Trophoblast cell (in vitro differentiated cells and primary cell): ENCODE results near the gene ME3.
A peak's percentile ranks its signal among the peaks of the same experiment; 100 is the strongest.
"Not testable (repeated sequence)": the region's sequence is repeated elsewhere in the genome, so short reads cannot be mapped to it uniquely, and the experiment has no call there.

Source experiments
- DNase-seq, 2 donors: peaks; one replicate each; pipeline ENCODE4 v3.0.0-alpha.2; 2016
- H2AFZ ChIP-seq: 2 replicates; pipeline ENCODE4 v1.6.1; 2013; ENCODE audit warnings: low read length, moderate library complexity, mild to moderate bottlenecking; ENCODE audit not compliant: insufficient read depth, poor library complexity
- H2AK5ac ChIP-seq: 2 replicates; pipeline ENCODE4 v1.6.1; 2013; ENCODE audit warnings: mild to moderate bottlenecking, low read length
- H2BK120ac ChIP-seq: 2 replicates; pipeline ENCODE4 v1.6.1; 2013; ENCODE audit warnings: low read length, mild to moderate bottlenecking, moderate library complexity; ENCODE audit not compliant: insufficient read depth, poor library complexity
- H2BK12ac ChIP-seq: 2 replicates; pipeline ENCODE4 v1.6.1; 2013; ENCODE audit warnings: mild to moderate bottlenecking, low read length, moderate library complexity
- H2BK5ac ChIP-seq: 2 replicates; pipeline ENCODE4 v1.6.1; 2013; ENCODE audit warnings: low read length, low read depth, moderate library complexity, mild to moderate bottlenecking; ENCODE audit not compliant: poor library complexity
- H3K14ac ChIP-seq: 2 replicates; pipeline ENCODE4 v1.6.1; 2013; ENCODE audit warnings: mild to moderate bottlenecking, low read length
- H3K18ac ChIP-seq: 2 replicates; pipeline ENCODE4 v1.6.1; 2013; ENCODE audit warnings: mild to moderate bottlenecking, low read length
- H3K23ac ChIP-seq: 2 replicates; pipeline ENCODE4 v1.6.1; 2013; ENCODE audit warnings: low read length
- H3K27ac ChIP-seq: 2 replicates; pipeline ENCODE4 v1.5.1; 2013; ENCODE audit warnings: low read depth, mild to moderate bottlenecking, inconsistent platforms, low read length, moderate library complexity
- H3K27me3 ChIP-seq: 2 replicates; pipeline ENCODE4 v1.6.1; 2013; ENCODE audit warnings: inconsistent platforms, mild to moderate bottlenecking, low read length, moderate library complexity; ENCODE audit not compliant: insufficient read depth
- H3K36me3 ChIP-seq, 2 experiments: 1 replicate in 1 of 2; 2 replicates in 1 of 2; pipeline ENCODE4 v1.6.1; 2013; ENCODE audit warnings: low read length in 2 of 2, mild to moderate bottlenecking in 2 of 2, moderate library complexity in 1 of 2; ENCODE audit not compliant: insufficient read depth in 2 of 2, control insufficient read depth in 1 of 2
- H3K4ac ChIP-seq: 2 replicates; pipeline ENCODE4 v1.6.1; 2013; ENCODE audit warnings: low read depth, mild to moderate bottlenecking, low read length, moderate library complexity
- H3K4me1 ChIP-seq, 2 experiments: 1 replicate in 1 of 2; 2 replicates in 1 of 2; pipeline ENCODE4 v1.6.1; 2013; ENCODE audit warnings: low read length in 2 of 2, mild to moderate bottlenecking in 2 of 2, moderate library complexity in 1 of 2; ENCODE audit not compliant: insufficient read depth in 2 of 2, control insufficient read depth in 1 of 2
- H3K4me2 ChIP-seq: 2 replicates; pipeline ENCODE4 v1.6.1; 2013; ENCODE audit warnings: inconsistent platforms, mild to moderate bottlenecking, low read length, moderate library complexity
- H3K4me3 ChIP-seq: 2 replicates; pipeline ENCODE4 v1.5.1; 2013; ENCODE audit warnings: mild to moderate bottlenecking, low read depth, low read length, inconsistent platforms
- H3K79me1 ChIP-seq: one replicate; pipeline ENCODE4 v1.6.1; 2013; ENCODE audit warnings: low read length
- H3K79me2 ChIP-seq: 2 replicates; pipeline ENCODE4 v1.6.1; 2013; ENCODE audit warnings: low read length, mild to moderate bottlenecking; ENCODE audit not compliant: control insufficient read depth, insufficient read depth, poor library complexity
- H3K9ac ChIP-seq: 2 replicates; pipeline ENCODE4 v1.6.1; 2013; ENCODE audit warnings: mild to moderate bottlenecking, low read length
- H3K9me3 ChIP-seq: 2 replicates; pipeline ENCODE4 v1.6.1; 2013; ENCODE audit warnings: low read depth, mild to moderate bottlenecking, control low read depth, inconsistent platforms, low read length; ENCODE audit not compliant: insufficient read depth
- H4K12ac ChIP-seq: 2 replicates; pipeline ENCODE4 v1.6.1; 2013; ENCODE audit warnings: low read depth, mild to moderate bottlenecking, low read length, moderate library complexity
- H4K8ac ChIP-seq: 2 replicates; pipeline ENCODE4 v1.6.1; 2013; ENCODE audit warnings: low read depth, mild to moderate bottlenecking, low read length, moderate library complexity
- H4K91ac ChIP-seq: one replicate; pipeline ENCODE4 v1.6.1; 2013; ENCODE audit warnings: low read depth, mild to moderate bottlenecking, low read length, moderate library complexity
- WGBS: extraction: QIAGEN DNeasy Blood & Tissue Kit; methylation state at CpG from one replicate; pipeline ENCODE4 v1.1.7; 2013; ENCODE audit warnings: missing lambda C conversion rate; ENCODE audit not compliant: insufficient read length, insufficient coverage; ENCODE audit errors: extremely low coverage; 5-methylcytosine and 5-hydroxymethylcytosine counted together

The ME3 gene

GRCh38 chr11:86550757-86551156 lies 121.7 kb downstream of the ME3 start:
- H2BK5ac ChIP-seq = no peak overlapping the region
- H3K23ac ChIP-seq = no peak overlapping the region
- H3K9ac ChIP-seq = no peak overlapping the region
- H3K18ac ChIP-seq = no peak overlapping the region
- peaks cover 4% of the 10 kb centered on the region for H3K79me1 ChIP-seq
- H3K27me3 ChIP-seq = no peaks in the 10 kb centered on the region
- no CpG with 5 or more reads among the region's 2 CpGs for WGBS
- DNase-seq = no peak
- peaks cover 2% of the 10 kb centered on the region for H3K9me3 ChIP-seq
- no peak overlapping the region for H3K4me2 ChIP-seq
- H4K91ac ChIP-seq = no peak overlapping the region
- no peaks in the 10 kb centered on the region for H3K79me2 ChIP-seq
- H3K27ac ChIP-seq = no peak overlapping the region
- no peak overlapping the region for H2BK120ac ChIP-seq
- H4K8ac ChIP-seq = no peak overlapping the region
- H3K14ac ChIP-seq = no peak overlapping the region
- no peak overlapping the region for H2AFZ ChIP-seq
- no peak overlapping the region for H2BK12ac ChIP-seq
- no peak overlapping the region for H3K4ac ChIP-seq
- no peak overlapping the region for H4K12ac ChIP-seq
- H2AK5ac ChIP-seq = no peak overlapping the region
- H3K36me3 ChIP-seq = no peaks in the 10 kb centered on the region
- no peak overlapping the region for H3K4me3 ChIP-seq
- peaks cover 0 to 2% of the 10 kb centered on the region in 2 experiments for H3K4me1 ChIP-seq

- Histone ChIP-seq H3K79me1 (peaks cover 4% of the 10 kb centered on the region), H3K79me2 (no peaks in the 10 kb centered on the region), H3K23ac (no peak overlapping the region), H3K9ac (no peak overlapping the region), H2BK120ac (no peak overlapping the region), H3K27me3 (no peaks in the 10 kb centered on the region), H4K8ac (no peak overlapping the region), H3K4me1 (peaks cover 0 to 2% of the 10 kb centered on the region in 2 experiments), H2AK5ac (no peak overlapping the region), H3K4me3 (no peak overlapping the region), H2AFZ (no peak overlapping the region), H3K18ac (no peak overlapping the region), H3K9me3 (peaks cover 2% of the 10 kb centered on the region), H2BK5ac (no peak overlapping the region), H3K36me3 (no peaks in the 10 kb centered on the region), H2BK12ac (no peak overlapping the region), H4K12ac (no peak overlapping the region), H3K4me2 (no peak overlapping the region), H3K4ac (no peak overlapping the region), H3K14ac (no peak overlapping the region), H3K27ac (no peak overlapping the region), H4K91ac (no peak overlapping the region)
- whole genome bisulfite sequencing = no CpG with 5 or more reads among the region's 6 CpGs
- DNase-seq = peak in 1 of 2 donors; percentile 39
Observed at GRCh38 chr11:86548271-86548917, 124.0 kb downstream of the ME3 start.

GRCh38 chr11:86547727-86548126 lies 124.7 kb downstream of the ME3 start:
- Histone ChIP-seq H4K8ac (no peak overlapping the region), H3K4me1 (peaks cover 0 to 2% of the 10 kb centered on the region in 2 experiments), H4K12ac (no peak overlapping the region), H3K79me2 (no peaks in the 10 kb centered on the region), H3K27me3 (no peaks in the 10 kb centered on the region), H3K4ac (no peak overlapping the region), H3K79me1 (peaks cover 4% of the 10 kb centered on the region), H2BK12ac (no peak overlapping the region), H3K27ac (no peak overlapping the region), H3K9me3 (no peaks in the 10 kb centered on the region), H3K14ac (no peak overlapping the region), H3K36me3 (no peaks in the 10 kb centered on the region), H3K23ac (no peak overlapping the region), H2AK5ac (peak overlapping the region; percentile 72), H4K91ac (no peak overlapping the region), H2BK120ac (no peak overlapping the region), H2AFZ (peak overlapping the region; percentile 45), H3K4me2 (no peak overlapping the region), H2BK5ac (no peak overlapping the region), H3K18ac (no peak overlapping the region), H3K9ac (no peak overlapping the region), H3K4me3 (no peak overlapping the region)
- WGBS = no CpG with 5 or more reads among the region's 2 CpGs
- DNase-seq = no peak

- not testable (repeated sequence) for H2BK5ac ChIP-seq, H3K27ac ChIP-seq, H3K27me3 ChIP-seq, H4K91ac ChIP-seq, H3K79me1 ChIP-seq, H3K79me2 ChIP-seq, H3K4me2 ChIP-seq, H3K4me3 ChIP-seq, H2BK12ac ChIP-seq, H3K9ac ChIP-seq, H3K4me1 ChIP-seq, H2AK5ac ChIP-seq, H4K12ac ChIP-seq, H3K9me3 ChIP-seq, H3K4ac ChIP-seq, H3K14ac ChIP-seq, H2AFZ ChIP-seq, H3K18ac ChIP-seq, DNase-seq, H3K36me3 ChIP-seq, H2BK120ac ChIP-seq, H4K8ac ChIP-seq, H3K23ac ChIP-seq
- WGBS = no CpG with 5 or more reads among the region's 3 CpGs
Observed at GRCh38 chr11:86541299-86541698, 131.1 kb downstream of the ME3 start.
